ENCODE data around the gene HHIPL1. TPM values are rescaled to one million over a fixed set of nuclear protein-coding genes. Genes with fewer than 3 reads are reported as not detected.

HHIPL1 gene
- 1 to 10 TPM in 1 of 6 experiments, under 1 TPM in 5; 0.43 to 1.4 (median 0.66) TPM for total RNA-seq
- long read RNA-seq: 0 reads

- ATAC-seq (peak; percentile 54 to 68 (median 67)), DNase-seq (no peak)
- TF ChIP-seq POLR2A (IDR thresholded peaks at IDR 0.05): no peak
- TF ChIP-seq CTCF (IDR thresholded peaks at IDR 0.05): no peak
- peaks cover 0 to 6% of the 10 kb centered on the region in 2 donors for H3K27me3 ChIP-seq
- intact Hi-C loops (cut with DNase I): no loop called here
- no peaks in the 10 kb centered on the region for H3K9me3 ChIP-seq
- peaks cover 0 to 8% (median 0%) of the 10 kb centered on the region in 4 donors for H3K4me1 ChIP-seq
- H3K4me3 ChIP-seq: peak within 1 kb of the TSS; percentile 36 to 48 (median 44)
- no peak within 1 kb of the TSS for H3K27ac ChIP-seq
- H3K36me3 ChIP-seq: no peaks in the 10 kb centered on the region
- 23% methylated on average over 10 of the region's 91 CpGs for WGBS (ENCODE audit: insufficient coverage, low coverage, low lambda C conversion rate, missing lambda C conversion rate)
Measured at GRCh38 chr14:99644723-99645544, at the start of gene HHIPL1. TSS of gene HHIPL1 (plus strand) at chr14:99645129. CDS start at chr14:99645208, 79 bp downstream.

- peaks cover 0 to 45% (median 24%) of the 10 kb centered on the region in 4 donors for H3K4me1 ChIP-seq
- no peak for ATAC-seq
Measured at GRCh38 chr14:99595524-99595923, 49.4 kb upstream of the HHIPL1 start.

GRCh38 chr14:99596071-99596627 lies 48.8 kb upstream of the HHIPL1 start:
- WGBS (ENCODE audit: insufficient coverage, low coverage, low lambda C conversion rate, missing lambda C conversion rate): 67% methylated on average over 4 of the region's 10 CpGs
- H3K4me1 ChIP-seq: peaks cover 0 to 47% (median 26%) of the 10 kb centered on the region in 4 donors
- ATAC-seq (no peak), DNase-seq (no peak)
- no peak for TF ChIP-seq POLR2A (IDR thresholded peaks at IDR 0.05)
- no peak for TF ChIP-seq CTCF (IDR thresholded peaks at IDR 0.05)
- H3K9me3 ChIP-seq: no peaks in the 10 kb centered on the region
- H3K36me3 ChIP-seq: no peaks in the 10 kb centered on the region
- intact Hi-C loops (cut with DNase I): no loop called here
- H3K4me3 ChIP-seq: no peak overlapping the region
- H3K27ac ChIP-seq: no peak overlapping the region
- no peaks in the 10 kb centered on the region for H3K27me3 ChIP-seq

More at GRCh38 chr14:99595524-99595923, 49.4 kb upstream of the HHIPL1 start:
- TF ChIP-seq CTCF (IDR thresholded peaks at IDR 0.05) (no peak), POLR2A (IDR thresholded peaks at IDR 0.05) (no peak)
- 47% methylated on average over 6 of the region's 7 CpGs for WGBS (ENCODE audit: insufficient coverage, low coverage, low lambda C conversion rate, missing lambda C conversion rate)
- DNase-seq: no peak
- H3K9me3 ChIP-seq: no peaks in the 10 kb centered on the region
- no peaks in the 10 kb centered on the region for H3K27me3 ChIP-seq
- H3K36me3 ChIP-seq: no peaks in the 10 kb centered on the region
- H3K27ac ChIP-seq: no peak overlapping the region
- intact Hi-C loops (cut with DNase I): no loop called here
- H3K4me3 ChIP-seq: no peak overlapping the region

GRCh38 chr14:99596772-99597171 lies 48.2 kb upstream of the HHIPL1 start:
- WGBS (ENCODE audit: insufficient coverage, low coverage, low lambda C conversion rate, missing lambda C conversion rate): 80% methylated on average over 2 of the region's 7 CpGs
- no peaks in the 10 kb centered on the region for H3K9me3 ChIP-seq
- peak overlapping the region in 1 of 3 donors; percentile 34 for H3K27ac ChIP-seq
- TF ChIP-seq POLR2A (IDR thresholded peaks at IDR 0.05) (no peak), CTCF (IDR thresholded peaks at IDR 0.05) (no peak)
- DNase-seq (peak; percentile 67 to 84 (median 82)), ATAC-seq (peak; percentile 61 to 72 (median 70))
- no peak overlapping the region for H3K4me3 ChIP-seq
- intact Hi-C loops (cut with DNase I): no loop called here
- H3K36me3 ChIP-seq: no peaks in the 10 kb centered on the region
- H3K27me3 ChIP-seq: no peaks in the 10 kb centered on the region
- peaks cover 0 to 49% (median 27%) of the 10 kb centered on the region in 4 donors for H3K4me1 ChIP-seq
